Hematopoietic multipotent progenitor cell treated with erythropoietin and hydrocortisone succinate and interleukin-3 and kit ligand, for 4 days (in vitro differentiated cells): ENCODE data around the gene CLMP.

Experiments
- DNase-seq: peaks from one replicate; pipeline ENCODE4 v3.0.0-alpha.2; 2015

CLMP gene

GRCh38 chr11:123187665-123188507 is 7.2 kb downstream of the CLMP start:
- no peak for DNase-seq

DNA sequence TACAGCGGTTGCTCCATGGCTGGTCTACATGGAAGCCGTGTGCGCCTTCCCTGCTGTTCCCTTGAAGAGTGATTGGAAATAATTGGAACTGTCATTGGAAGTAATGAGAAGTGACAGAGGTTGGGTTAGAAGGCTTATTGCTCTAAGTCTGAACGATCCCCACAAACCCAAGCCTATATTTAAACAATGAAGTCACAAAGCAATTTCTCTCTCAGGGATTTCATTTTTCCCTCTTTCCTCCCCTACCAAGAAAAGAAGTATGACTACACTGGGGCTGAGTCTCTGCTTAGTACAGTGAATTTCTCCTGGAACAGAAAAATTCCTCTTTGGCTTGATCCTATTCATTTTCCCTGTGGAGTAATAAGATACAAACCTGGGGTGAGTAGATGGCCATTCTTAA is 7.8 kb downstream of the CLMP start:
- no peak for DNase-seq

DNA sequence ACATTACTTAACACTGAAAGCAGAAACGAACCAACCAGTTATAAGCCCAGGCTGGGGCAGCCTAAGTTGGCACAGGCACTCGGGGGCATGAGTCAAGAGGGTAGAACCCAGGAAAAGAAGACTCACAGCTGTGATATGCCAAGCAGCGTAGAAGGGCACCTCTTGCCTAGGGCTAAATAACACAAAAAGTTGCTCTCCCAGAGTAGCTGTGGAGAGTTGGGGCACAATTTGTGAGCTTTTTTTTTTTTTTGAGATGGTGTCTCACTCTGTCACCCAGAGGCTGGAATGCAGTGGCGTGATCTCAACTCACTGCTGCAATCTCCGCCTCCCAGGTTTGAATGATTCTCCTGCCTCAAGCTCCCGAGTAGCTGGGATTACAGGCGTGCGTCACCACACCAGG is 8.8 kb downstream of the CLMP start:
- no peak for DNase-seq

DNA sequence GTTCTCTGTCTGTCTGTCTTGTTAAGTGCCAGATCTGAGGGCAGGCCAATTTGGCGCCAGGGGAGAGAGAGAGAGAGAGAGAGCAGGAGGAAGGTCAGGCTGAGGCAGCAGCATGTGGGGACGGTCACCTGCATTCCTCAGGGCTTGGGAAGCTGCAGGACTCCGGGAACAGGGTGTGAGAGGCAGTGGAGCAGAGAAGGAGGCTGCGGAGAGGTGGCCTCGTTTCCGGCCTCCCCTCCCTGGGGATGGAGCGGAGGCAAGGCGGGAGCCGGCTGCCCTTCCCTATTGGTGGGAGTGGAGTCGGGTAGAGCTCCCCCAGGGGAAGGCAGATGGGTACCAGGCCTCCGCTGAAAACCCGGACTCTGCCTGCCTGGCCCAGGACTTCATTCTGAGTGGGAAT is 9.7 kb downstream of the CLMP start:
- DNase-seq: no peak

- DNase-seq: no peak
Measured at GRCh38 chr11:123184531-123184930, 10.5 kb downstream of the CLMP start.

DNA sequence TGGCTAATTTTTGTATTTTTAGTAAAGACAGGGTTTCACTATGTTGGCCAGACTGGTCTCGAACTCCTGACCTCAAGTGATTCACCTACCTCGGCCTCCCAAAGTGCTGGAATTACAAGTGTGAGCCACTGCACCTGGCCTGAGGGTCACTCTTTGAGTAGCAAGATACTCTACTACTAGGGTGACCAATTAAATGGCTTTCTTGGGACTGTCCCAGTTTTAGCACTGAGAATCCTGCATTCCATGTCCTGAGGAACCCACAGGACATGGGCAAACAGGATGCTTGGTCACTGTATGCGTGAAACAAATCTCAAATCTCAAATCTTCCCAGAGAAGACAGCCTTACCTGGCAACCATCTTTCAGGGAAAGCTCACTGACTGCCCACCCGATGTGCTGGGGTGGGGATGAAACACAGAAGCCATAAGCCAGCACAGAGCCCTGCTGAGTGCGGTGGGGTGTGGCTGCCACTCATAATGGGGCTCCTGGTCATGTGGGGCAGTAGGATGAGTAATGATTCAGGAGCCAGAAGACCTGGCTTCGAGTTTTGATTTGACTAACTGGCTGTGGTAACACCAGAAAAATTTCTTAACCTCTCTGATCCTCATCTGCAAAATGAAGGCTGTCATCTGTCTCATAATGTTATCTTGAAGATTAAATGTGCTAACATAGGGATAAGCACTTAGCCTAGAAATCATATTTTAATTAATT is 11.5 kb downstream of the CLMP start:
- no peak for DNase-seq

- no peak for DNase-seq
Measured at GRCh38 chr11:123181767-123182500, 13.1 kb downstream of the CLMP start.

DNA sequence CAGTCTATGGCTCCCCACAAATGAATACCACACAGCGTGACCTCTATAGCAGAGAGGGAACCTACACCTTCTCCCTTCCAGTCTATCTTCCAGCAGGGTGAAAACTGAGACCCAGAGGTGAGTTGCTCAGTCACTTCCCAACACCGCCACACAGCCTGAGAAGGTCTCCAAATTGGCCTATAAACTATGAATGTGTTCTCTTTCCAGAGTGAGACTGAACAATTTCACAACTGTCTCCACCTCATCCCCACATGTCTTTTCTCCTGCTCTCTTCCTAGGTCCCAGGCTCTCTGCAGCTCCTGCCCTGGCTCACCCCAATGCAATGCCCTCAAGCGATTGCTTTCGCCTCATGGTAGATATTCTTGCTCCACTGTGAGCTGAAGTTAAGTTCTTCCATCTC is 14.0 kb downstream of the CLMP start:
- DNase-seq: no peak

DNA sequence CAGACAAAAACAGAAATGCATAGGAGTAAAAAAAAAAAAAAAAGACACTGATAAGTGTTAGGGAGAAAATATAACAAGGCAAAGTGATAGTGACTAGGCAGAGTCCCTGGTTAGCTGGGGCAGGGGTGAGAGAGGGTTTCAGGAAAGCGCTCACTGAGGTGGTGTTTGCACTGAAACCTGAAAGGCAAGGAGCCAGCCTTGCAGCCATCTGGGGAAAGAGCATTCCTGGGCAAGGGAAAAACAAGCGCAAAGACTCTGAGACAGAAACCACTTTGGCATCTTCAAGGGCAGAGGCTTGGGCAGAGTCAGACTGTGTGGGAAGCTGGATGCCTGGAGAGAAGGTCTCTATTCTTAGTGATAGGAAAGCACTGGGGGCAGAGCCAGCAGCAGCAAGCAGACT is 14.5 kb downstream of the CLMP start:
- no peak for DNase-seq

- DNase-seq: no peak
Measured at GRCh38 chr11:123180166-123180565, 14.9 kb downstream of the CLMP start.

DNA sequence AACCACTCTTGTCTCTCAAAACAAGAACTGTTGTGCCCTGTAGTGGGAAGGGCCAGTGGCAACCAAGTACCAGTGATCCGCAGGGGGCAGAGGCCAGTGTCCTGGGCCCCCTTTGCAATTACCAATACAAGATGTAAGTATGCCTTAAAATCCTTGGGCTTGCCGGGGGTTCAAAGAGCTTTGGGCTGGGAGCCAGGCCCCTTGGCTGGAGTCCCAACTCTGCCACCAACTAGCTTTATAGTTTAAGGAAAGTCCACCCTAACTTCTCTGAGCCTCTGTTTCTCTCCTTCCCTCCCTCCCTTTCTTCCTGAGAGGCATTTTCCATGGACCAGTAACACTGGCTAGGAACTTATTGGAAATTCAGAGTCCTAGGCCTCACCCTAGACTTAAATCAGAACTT is 15.5 kb downstream of the CLMP start:
- DNase-seq: no peak

DNA sequence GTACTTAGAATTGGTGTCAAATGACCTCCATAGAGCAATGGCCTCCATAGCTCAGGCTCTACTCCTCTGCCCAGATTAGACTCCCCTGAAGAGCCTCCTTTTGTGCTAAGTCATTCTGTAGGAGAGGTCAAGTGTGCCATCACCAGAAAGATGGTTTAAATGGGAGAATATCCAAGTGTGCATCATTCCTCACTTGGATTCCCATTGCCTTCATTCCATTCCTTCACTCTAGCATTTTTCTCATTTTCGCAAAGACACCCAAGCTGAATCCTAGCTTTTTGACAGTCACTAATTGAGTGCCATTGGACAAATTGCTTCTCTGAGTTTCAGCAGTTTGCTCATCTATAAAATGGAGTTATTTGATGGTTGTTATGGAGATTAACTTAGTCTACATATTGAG is 16.9 kb downstream of the CLMP start:
- DNase-seq: no peak

GRCh38 chr11:123176785-123177184 is 18.3 kb downstream of the CLMP start:
- DNase-seq: no peak

DNA sequence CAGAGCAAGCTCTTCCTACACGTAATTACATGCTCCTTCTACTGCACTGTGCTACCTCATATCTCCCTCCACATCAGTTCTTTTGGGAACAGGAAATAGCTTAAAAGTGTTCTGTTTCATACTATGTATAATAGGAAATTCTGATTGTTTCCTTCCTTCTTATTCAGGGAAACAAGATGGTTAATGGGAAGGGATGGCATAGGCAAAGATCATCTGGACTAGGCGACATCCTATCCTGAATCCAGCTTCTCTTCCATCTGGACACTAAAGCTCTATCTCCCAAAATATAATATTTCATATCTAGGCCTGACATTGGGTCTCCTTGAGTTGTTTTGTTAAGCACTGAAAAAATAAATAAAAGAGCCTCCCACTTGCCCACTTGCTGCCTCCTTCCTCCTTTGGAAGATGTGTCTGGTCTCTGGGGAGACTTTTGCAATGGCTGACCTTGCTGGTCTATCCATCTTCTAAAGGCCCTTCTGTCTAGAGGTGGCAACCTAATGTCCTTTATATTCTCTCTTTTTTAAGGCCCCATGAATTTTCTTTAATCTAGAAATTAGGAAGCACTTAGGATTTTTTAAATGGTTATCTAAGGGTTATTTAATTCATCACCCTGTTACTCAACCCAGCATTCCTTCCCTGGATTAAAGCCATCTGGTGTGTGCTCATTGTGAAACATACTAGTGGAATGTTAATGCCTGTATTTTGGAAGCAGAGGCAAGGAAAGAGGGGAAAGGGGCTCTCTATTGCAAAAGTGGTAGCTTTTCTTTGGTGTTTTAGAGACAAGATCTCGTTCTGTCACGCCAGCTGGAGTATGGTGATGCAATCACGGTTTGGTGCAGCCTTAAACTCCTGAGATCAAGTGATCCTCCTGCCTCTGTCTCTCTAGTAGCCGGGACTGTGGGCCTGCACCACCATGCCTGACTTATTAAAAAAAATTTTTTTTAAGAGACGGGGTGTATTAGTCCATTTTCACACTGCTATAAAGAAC is 20.6 kb downstream of the CLMP start:
- peak; percentile 48 for DNase-seq

DNA sequence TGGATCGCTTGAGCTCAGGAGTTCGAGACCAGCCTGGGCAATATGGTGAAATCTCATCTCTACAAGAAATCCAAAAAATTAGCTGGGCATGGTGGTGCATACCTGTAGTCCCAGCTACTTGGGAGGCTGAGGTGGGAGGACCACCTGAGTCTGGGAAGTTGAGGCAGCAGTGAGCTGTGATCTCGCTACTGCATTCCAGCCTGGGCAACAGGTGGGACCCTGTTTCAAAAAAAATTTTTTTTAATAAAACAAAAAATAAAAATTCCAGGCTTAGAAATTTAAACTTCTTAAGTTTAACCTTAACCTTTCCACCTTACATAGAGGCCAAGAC is 21.2 kb downstream of the CLMP start:
- DNase-seq: no peak

DNA sequence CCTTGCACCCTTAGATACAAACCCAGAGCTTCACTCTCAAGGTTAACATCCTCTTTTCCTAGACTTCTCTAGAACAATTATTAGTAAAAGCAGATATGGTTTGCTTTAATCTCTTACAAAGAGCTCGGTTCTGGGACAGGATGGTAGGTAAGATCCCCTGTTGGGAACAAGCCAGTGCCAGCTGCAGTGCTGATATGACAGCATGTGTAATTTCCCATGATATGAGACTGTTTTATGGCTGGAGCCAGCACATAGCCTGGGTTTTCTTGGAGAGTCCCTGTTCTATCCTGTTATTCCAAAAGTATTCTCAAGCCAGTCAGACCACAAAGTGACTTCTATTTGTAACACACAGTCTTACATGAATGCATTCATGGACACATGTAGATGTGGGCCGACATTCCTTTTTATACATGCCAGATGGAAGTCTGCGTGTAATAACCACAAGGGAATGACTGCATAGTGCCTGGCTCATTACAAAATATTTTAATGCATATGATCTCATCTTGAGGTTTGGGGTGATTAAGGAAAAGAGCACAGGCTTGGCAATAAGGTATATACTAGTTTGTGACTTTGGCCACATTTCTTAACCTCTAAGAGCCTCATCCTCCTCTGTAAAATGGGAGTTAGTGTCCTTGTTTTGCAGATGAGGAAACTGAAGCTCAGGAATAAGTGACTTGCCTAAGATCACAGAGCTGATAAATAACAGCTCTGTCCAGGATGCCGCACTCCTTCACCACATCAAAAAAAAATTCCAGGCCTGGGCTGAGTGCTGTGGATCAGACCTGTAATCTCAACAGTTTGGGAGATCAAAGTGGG is 21.8 kb downstream of the CLMP start:
- DNase-seq: no peak

DNA sequence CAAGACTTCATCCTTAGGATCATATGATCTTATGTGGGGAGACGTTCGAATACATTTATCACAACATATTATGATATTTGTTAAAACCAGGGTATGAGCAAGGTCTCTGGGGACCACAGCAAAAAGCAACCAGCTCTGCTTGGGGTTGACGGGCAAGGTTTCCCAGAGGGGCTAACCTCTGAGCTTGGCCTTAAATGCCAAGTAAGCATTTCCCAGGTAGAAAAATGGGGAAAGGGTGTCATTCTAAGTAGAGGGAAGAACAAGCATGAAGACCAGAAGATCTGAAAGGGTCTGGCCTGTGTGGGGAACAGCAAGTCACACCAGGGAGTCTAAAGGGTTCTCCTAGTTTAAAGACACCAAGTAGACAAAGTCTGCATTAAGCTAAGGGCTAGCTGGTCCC is 24.1 kb downstream of the CLMP start:
- no peak for DNase-seq

- no peak for DNase-seq
Measured at GRCh38 chr11:123169821-123170220, 25.2 kb downstream of the CLMP start.

- DNase-seq: no peak
Measured at GRCh38 chr11:123168955-123169484, 26.0 kb downstream of the CLMP start.

GRCh38 chr11:123168241-123168640 is 26.8 kb downstream of the CLMP start:
- no peak for DNase-seq

- peak; percentile 36 for DNase-seq
Measured at GRCh38 chr11:123166071-123166559, 28.9 kb downstream of the CLMP start.
